NCI-H1105 treated with DMSO at 0.1 percent for 48 hours (cell line): Measurements from ENCODE around the gene ZBTB20.

ENCODE experiments used
- DNase-seq: peaks from one replicate; lab custom pipeline; 2025; lab: John Stamatoyannopoulos, UW

Gene ZBTB20

DNA sequence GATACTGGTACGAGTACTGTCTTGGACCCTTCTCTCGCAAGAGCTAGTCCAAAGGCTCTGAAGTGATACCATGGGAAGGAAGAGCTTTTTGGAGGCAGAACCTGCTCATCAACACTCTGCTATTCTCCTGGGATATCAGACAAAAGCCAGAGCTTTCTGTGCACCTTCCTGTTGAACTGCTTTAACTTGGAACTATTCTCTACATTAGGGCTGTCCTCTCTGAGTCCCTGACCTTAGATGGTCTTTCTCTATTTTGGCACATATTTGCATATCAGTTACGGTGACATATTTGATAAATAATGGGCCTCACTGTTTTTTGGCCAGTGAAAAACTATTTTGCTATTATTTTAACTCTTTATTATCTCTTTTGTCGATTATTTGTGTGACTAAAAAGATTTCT lies 706.4 kb downstream of the ZBTB20 start:
- no peak for DNase-seq

DNA sequence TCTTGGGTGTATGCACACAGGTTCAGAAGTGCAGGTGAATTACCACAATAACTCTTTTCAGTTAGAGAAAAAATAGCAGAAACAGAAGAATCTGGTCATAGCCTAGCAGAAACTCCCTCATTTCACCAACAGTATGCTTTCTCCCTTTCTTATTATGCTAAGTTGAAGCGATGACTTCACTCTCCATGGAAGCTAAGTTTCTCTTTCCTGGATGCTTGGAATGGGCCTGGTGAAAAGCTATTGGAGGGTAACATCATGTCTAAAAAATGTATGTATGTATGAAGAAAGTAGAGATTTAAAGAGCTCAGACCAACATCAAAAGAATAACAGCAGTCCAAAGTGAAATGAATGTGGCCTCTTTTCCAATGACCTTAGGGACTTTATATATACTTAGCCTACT lies 707.8 kb downstream of the ZBTB20 start:
- DNase-seq, result no peak

DNA sequence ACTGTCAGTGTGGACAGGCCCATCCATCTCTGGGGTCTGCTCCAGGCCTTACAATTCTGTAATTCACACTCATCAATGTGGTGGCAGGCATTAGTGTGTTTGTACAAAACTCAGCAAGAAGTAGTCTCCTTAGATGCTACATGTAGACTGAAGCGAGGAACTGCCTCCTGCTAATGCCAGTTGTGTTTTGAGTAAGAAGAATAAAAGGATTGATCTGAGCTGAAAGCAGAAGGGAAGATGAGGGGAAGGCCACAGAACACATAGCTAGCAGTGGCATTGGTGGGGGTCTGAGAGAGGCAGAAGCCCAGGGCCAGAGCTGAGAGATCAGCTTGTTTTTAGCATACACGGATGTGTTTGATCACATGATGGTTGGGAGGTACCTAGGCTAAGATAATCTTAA lies 709.2 kb downstream of the ZBTB20 start:
- no peak for DNase-seq

DNA sequence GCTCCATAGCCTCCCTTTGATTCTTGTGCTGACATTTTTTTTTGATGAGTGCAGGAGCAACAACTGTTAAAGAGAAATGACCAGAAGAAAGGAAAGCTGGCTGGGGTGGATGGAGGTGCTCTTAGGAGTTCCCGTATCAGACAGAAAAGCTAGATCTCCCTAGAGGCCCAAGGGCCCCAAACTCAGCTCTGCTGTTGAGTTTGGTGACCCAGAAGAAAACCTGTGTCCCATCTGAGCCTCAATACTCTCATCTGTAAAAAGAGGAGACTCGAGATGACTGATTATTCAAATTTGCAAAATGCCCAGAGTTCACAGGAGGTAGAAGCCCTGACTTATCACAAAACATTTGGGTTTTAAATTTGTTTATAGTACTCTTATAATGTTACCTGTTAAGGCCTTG lies 710.9 kb downstream of the ZBTB20 start:
- no peak for DNase-seq

DNA sequence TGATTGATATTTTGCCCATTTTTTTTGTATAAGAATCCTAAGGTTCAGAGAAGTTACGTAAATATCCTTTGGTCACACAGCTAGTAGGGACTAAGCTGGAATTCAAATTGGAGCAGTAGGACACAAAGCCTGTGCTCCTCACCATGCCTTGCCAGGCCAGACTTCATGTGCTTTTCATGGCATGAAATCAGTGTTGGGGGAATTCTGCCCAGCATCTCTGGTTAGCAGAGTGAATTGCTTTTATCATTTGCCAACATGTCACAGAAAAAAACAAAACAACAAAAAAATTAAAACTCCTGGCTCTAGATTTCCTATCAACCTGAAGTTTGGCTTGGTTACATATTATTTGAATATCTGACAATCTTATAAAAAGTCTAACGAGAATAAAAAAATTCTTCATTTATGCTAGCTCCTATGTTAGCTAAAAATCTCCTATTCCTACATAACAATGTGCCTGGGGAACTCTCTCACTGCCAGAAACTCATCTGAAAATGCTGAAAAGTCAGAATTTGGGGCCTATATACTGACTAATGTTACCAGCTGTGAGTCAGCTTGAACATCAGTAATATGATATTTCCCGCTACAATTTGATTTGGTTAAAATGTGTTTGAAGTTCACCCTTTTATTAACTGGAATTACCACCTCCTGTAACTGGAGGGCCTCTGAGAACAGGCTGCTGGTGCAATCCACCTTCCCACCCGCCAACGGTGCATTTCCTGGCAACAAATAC lies 711.5 kb downstream of the ZBTB20 start:
- no peak for DNase-seq

DNA sequence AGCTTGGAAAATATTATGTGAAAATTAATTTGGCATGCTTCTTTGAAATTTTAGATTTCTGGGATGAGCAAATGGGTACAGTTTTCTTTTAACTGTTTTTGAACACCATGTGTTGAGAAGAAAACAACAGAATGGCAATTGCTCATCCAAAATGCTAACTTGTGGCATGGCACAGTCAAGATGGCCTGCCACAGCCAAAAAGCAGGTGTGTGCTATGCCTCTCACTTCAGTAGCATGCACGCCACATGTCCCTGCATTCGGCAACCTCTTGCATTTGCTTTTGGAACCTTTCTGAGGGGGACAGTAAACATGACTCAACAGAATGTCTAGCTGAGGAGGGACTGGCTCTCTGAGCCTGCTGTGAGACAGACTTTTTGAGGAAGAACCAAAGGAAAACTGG lies 714.8 kb downstream of the ZBTB20 start:
- DNase-seq, result no peak

DNA sequence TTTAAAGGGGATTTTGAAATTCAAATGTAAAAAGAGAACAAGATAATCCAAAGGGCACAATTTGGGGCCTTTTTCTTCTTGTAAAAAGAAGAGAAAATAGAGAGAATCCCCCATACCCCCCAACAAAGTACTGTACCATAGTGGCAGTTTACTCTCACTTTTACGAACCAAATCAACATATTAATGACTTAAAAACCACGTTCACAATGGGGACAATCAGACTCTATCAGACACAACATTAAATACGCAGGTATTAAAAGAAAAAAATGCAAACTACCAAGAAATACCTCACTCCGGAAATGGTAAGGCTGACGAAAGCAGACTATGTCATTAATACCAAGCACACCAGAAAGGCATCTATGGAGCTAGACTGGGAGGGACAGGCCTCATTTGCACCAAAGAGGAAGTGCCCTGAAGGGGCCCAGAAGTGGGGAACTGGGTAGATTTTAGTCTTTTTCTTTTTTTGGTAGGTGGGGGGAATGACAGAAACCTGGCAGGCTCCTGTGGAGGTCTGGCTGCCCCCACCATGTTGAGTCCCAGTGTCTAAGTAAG lies 719.0 kb downstream of the ZBTB20 start:
- DNase-seq, result no peak

DNA sequence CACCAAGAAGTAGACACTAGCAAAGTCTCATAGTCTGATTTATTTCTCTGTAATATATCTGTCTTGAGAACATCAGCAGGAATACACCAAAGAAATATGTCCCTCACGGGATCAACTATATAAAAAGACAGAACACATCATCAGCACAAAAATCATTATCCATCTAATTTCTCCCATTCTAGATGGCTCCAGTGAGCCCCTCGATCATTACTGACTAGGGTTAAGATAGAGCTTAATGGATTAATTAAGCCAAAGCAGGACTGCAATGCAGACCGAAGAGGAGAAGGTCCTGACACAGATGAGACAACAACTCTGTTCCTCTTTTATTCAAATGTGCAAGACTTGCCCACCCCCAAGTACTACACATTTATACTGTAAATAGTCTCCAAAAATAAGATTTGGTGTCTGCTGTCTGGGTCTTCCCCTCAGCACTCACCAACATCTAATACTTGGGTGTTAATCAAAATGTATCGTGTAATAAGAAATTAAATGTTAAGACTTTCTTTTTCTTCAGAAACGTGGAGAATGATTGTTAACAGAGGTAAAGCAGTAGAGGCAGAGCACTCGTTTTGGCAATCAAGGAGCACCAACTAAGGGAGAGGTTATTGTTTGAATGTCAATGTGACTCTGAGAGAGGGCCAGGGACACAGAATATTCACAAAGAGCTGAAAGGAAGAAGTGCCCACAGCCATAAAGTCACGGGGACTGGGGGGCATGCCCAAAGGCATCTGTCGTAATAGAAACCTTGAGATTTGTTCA lies 719.6 kb downstream of the ZBTB20 start:
- DNase-seq, result no peak

DNA sequence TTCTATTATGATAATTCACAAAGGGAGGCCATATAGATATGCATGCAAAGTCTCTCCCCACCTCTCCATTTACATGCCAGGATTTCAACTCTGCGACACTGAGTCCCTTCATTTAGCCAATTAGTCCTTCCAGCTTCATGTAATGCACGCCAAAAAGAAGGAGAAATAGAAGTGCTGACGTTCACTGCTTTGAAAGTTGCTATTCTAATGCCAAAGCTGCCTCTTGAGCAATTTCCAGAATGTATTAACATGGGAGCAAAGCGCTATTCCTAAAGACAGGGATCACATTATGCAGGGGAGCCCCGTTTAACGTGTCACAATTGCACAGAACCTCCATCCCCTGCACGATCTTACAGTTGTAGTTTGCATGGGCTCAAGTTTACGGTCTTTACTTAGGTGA lies 722.8 kb downstream of the ZBTB20 start:
- no peak for DNase-seq

DNA sequence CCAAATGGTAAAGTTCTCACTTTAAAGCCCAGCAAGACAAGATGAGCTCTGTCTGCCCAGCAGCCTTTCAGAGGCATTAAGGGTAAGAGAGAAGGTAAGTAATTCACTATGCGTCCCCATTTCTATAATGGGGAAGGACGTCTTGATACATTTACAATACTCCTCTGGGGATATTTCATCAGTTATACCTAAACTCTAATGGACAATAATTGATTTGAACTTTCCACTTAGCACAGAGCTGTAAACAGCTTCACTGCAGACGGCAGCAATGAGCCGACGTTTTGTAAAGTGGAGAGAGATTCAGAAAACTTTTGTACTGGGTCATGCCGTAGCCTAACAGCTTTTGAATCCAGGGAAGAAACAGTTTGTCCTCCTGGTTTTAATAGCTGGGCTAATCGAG lies 725.9 kb downstream of the ZBTB20 start:
- no peak for DNase-seq

DNA sequence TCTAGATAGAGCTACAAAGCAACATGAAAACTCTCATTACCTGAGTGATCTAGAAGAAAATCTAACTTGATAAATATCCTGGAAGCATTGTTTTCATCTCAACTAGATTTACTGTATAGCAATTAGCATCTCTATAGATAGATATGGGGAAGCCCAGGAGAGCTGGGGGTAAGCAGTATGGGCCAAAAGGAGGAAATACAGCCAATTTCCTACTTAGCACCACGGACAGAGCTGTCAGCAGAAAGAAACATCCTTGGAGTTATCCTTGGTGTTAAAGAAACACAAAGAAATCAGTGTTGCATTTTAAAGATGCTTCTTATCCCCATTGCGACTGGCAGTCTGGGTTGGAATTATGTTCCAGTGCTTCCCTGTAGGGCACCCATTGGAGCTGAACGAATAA lies 727.0 kb downstream of the ZBTB20 start:
- DNase-seq, result no peak

DNA sequence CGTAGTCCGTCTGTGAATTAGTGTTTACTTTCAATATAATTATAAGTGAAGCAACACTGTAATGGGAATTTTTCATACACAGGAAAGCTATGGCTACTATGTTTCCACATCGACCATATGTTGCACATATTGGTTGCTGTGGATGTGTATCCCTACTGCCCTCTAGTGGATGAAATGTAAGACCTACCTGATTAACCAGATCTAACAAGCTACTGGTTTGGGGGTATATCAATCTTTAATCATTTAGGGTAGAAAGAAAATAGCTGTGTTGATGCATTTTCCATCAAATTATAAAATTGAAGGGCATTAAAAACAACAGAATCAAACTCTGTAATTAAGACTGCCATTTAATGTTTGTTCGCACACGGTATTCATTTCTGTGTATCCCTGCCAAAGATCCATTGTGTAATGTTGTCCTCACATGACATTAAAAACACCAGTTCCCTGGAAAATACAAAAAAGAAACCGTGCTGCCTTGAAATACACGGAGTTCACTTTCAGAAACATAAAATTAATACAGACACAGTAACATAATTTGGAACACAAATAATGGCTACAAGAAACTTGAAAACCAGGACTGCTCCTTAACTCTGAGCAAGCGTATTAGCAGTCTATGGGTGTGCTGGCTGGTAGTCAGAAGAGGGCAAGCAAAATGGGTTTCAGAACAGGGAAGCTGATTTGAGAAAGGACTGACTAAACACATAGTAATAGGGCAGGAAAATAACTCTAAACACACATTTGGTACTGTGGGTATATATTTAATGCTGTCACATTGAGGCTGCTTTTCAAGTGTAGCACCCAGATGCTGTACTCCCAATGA lies 728.2 kb downstream of the ZBTB20 start:
- peak; percentile 76 for DNase-seq

DNA sequence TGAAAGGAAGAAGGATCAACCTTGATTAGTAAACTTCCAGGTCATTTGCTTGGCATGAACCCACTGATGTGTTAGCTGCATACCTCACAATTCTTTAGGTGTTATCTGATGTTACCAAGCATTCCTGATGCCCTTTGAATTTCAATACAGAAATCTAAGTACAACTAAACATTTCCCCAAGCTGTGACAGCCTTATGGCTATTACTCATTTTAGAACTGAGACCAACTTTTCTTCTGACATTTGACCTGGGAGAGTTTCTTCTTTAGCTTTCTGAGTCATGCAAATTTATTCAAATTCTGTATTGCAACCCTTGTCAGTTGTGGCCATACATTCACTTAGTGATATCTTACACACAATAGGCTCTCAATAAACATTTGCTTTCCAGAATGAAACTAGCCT lies 729.0 kb downstream of the ZBTB20 start:
- DNase-seq, result no peak

DNA sequence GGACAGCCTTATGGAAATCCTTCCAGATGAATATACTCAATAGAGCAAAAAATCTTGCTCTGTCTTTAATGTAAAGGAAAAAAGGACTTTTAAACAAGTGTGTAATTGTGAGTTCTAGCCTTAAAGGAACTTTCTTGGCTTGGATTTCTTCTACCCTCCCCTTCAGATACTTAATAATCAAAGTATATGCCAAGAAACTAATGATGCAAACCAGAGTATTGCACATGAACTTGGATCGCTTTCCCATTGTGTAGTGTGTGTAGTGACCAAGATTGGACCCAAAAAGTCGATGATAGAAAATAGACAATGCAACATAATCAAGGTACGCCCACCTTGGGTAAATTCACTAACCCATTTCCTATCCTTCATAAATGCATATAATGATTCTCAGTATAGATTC lies 729.4 kb downstream of the ZBTB20 start:
- no peak for DNase-seq

DNA sequence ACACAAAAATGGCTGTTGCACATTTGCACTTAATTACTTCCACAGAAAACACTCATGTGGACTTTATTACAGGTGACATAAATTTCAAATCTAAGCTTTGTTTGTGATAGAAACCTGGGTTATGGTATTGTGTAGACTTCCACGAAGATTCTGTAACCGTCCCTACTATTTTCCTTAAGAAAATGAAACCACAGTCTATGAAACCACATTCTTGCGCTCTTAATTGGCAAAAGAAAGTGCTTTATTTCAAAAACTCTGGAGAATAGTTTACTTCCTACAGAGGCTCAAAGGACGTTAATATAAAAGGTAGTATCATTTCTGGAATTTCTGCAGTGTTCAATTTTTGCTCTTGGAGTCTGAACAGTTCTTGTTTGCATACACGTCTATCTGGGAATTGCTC lies 729.8 kb downstream of the ZBTB20 start:
- DNase-seq, result no peak

DNA sequence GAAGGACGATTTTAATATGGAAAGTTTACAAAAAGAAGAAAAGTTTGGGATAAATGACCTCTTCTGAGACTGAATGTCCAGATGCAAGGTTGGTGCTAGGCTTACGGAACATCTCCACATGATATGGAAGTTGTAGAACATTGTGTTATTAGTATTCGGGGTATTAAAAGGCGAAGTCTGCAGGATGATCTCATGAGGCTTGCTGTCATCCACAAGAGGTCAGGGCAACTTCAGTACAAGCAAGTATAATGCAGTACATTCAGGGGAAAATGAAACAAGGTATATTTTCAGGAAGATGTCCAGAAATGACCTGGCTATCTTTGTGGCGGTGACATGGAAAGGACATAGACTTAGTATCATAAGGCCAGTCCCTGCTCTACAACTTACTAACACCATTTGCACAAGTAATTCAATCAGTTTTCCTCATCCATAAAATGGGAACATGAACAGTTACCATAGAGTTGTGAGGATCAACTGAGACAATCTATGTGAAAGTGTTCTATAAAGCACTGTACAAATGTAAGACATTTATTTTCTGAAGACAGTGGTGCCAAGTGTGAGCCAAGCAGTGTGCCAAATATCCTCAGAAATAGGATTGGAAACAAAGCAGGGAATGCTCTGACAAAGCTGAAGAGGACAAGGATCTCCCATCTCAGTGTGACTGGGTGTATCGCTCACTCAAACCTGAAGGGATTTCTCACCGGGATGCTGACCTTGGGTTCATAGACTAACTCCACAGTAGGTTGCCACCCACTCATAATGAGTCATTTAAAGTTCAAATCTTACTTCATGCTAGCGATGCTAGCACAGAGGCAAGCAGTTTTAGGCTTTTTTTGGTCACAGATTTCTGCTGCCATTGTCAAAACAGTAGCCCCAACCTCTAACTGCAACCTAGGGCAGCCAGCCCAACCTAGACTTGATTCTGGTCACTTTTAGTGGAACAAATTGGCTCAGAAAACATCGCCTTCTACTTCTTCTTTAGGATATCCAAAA lies 735.0 kb downstream of the ZBTB20 start:
- no peak for DNase-seq

DNA sequence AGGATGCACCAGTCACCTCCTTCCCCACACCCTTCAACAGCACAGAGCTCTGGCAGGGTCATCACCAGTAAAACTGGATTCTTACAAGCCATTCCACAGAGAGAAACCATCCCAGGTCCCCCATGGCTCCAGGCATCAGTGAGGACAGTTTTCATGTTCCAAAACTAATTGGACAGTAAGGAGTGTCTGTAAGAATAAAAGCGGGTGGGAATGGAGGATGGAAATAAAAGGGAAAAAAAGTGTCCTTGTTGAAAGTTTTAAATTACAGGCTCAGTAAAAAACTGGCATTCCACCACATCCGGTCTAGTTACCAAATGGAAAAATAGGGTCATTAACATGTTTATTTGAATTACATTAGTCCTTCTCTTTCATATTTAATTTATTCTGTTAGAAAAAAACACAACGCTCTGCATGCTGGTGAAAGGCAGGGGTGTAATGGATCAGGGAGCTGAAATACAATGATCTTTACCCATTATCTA lies 735.9 kb downstream of the ZBTB20 start:
- DNase-seq, result no peak

DNA sequence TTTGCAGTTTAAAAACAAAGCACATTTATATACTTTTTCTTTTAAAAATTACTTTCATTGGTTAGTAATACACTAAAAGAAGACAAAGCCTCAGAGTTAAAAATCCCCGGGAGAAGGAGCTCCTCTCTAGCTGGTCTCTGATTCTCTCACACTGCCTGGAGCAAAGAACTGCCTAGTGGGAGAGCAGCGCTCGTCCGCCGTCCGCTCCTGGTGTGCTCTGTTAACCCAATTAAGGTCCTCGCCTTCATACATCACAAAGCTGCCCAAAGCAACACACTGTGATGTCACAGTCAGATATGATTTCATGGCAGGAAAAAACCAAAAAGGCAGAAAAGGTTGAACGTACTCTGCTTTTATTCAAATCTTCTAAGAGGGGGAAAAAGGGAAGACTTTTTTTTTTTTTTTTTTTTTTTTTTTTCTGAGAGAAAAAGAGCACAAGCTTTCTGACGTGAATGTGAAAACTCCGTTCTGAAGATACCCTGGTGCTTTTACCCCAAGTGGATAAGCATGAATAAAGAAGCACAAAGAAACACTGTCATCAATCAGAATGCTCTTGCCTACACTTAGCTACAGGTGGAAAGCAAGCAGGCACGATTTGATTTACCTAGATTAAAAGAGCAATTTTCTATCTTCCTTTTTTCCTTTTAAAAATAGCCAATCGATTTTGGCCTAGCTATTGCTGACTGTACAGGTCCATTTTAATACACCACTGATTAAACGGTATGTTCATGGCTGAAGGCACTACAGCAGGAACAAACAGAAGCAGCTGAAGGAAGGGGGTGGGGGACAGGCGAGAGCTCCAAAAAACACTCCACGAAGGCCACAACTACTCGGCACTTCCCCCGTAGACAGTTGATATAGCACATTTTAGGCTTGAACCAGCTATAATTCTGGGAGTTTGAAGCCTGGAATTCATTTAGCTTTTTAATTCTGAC lies 738.1 kb downstream of the ZBTB20 start:
- no peak for DNase-seq

DNA sequence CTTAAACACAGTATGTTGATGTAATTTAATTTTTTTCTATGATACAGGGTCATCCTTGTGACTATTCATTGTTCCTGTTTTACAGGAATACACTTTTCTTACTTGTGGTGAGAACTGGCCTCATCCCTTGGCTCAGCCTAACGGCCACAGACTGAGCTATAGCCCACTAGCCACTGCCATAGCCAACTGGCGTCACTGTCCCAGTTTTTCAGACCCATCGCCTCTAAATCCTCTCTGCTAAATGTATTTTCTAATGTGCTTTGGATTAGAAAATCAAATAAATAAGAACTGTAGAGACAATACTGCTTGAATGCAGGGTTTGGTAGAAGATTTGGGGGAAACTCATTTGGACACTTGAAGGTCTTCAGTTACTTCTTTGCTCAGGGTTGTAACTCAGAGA lies 740.2 kb downstream of the ZBTB20 start:
- DNase-seq, result no peak

DNA sequence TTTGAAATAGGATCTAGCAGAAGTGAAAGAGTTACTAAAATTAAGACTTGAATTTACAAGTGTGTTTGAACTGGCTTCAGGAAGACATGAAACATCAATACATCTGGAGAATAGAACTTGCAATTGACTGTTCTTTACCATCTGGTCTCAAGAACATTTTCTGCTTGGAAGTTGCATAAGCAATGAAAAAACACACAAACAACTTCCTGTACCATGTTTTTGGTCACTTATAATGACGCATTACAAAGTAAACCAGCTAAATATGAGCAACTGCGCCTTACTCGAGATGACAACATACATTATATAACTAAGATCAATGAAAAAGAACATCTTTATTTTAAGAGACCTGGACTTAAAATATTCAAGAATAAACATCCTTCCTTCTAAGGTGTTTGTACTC lies 740.8 kb downstream of the ZBTB20 start:
- DNase-seq, result no peak
